ENCODE data around the gene CHCHD3.

Gene CHCHD3

GRCh38 chr7:132993377-132994013 is 88.4 kb downstream of the CHCHD3 start:
- no peak overlapping the region for H3K4me3 ChIP-seq (ENCODE audit: low read length)
- no peak for DNase-seq (ENCODE audit: low read depth)
- no peak for TF ChIP-seq CTCF (conservative IDR thresholded peaks at IDR 0.05; ENCODE audit: low read depth, low read length)

- TF ChIP-seq CTCF (conservative IDR thresholded peaks at IDR 0.05; ENCODE audit: low read depth, low read length): no peak
- no peak overlapping the region for H3K4me3 ChIP-seq (ENCODE audit: low read length)
- no peak for DNase-seq (ENCODE audit: low read depth)
Observed at GRCh38 chr7:132991615-132992587, 90.0 kb downstream of the CHCHD3 start.

GRCh38 chr7:132988117-132988516 is 93.8 kb downstream of the CHCHD3 start:
- no peak for DNase-seq (ENCODE audit: low read depth)
- no peak overlapping the region for H3K4me3 ChIP-seq (ENCODE audit: low read length)
- no peak for TF ChIP-seq CTCF (conservative IDR thresholded peaks at IDR 0.05; ENCODE audit: low read depth, low read length)

GRCh38 chr7:132980402-132980801 is 101.5 kb downstream of the CHCHD3 start:
- no peak overlapping the region for H3K4me3 ChIP-seq (ENCODE audit: low read length)
- no peak for TF ChIP-seq CTCF (conservative IDR thresholded peaks at IDR 0.05; ENCODE audit: low read depth, low read length)
- DNase-seq (ENCODE audit: low read depth): no peak

GRCh38 chr7:132979524-132979923 is 102.4 kb downstream of the CHCHD3 start:
- DNase-seq (ENCODE audit: low read depth): no peak
- TF ChIP-seq CTCF (conservative IDR thresholded peaks at IDR 0.05; ENCODE audit: low read depth, low read length): no peak
- H3K4me3 ChIP-seq (ENCODE audit: low read length): no peak overlapping the region

- TF ChIP-seq CTCF (conservative IDR thresholded peaks at IDR 0.05; ENCODE audit: low read depth, low read length): no peak
- H3K4me3 ChIP-seq (ENCODE audit: low read length): no peak overlapping the region
- DNase-seq (ENCODE audit: low read depth): no peak
Observed at GRCh38 chr7:132977234-132977633, 104.7 kb downstream of the CHCHD3 start.
